ENCODE measurements around the gene GPX8.

Gene GPX8

DNA sequence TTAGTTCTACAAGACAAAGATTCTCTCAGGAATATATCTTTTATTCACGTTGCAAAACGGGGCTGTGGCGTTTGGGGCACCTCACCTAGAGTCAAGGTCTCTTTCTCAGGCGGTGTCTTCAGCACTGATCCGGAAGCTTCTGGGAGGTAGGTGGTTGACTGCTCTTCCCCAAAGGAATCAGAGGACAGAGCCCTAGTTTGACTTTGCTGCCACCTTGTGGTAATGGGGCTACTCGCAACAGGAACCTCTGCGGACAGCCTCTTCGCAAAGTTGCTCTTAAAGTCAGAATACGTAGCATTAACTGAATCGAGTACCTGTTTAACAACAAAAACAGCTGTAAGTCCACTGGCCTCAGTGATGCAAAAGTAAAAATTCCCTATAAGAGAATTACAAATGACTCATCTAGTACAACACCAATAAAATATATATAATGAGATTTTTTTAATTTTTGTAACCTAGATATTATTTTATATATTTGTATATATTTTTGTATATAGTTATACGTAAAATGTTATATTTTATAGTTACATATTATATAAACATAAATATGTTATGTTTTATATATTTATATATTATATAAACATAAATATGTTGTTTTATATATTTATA lies 13.3 kb upstream of the GPX8 start:
- Histone ChIP-seq H3K36me3 (no peaks in the 10 kb centered on the region), H3K4me3 (ENCODE audit: low read depth, low read length) (no peak overlapping the region), H3K4me1 (no peaks in the 10 kb centered on the region), H3K9me3 (no peaks in the 10 kb centered on the region), H3K27me3 (peaks cover 13% of the 10 kb centered on the region)
- DNase-seq, result peak; percentile 77
- TF ChIP-seq CTCF (IDR thresholded peaks at IDR 0.05; ENCODE audit: low read depth, low read length), result peak; percentile 99

- peaks cover 19% of the 10 kb centered on the region for H3K27me3 ChIP-seq
- H3K9me3 ChIP-seq, result no peaks in the 10 kb centered on the region
- no peaks in the 10 kb centered on the region for H3K4me1 ChIP-seq
- no peaks in the 10 kb centered on the region for H3K36me3 ChIP-seq
- no peak for TF ChIP-seq CTCF (IDR thresholded peaks at IDR 0.05; ENCODE audit: low read depth, low read length)
- no peak for DNase-seq
- no peak overlapping the region for H3K4me3 ChIP-seq (ENCODE audit: low read depth, low read length)
Measured at GRCh38 chr5:55149308-55149795, 10.6 kb upstream of the GPX8 start.

- Histone ChIP-seq H3K9me3 (no peaks in the 10 kb centered on the region), H3K4me3 (ENCODE audit: low read depth, low read length) (no peak overlapping the region), H3K4me1 (no peaks in the 10 kb centered on the region), H3K27me3 (peaks cover 43% of the 10 kb centered on the region), H3K36me3 (no peaks in the 10 kb centered on the region)
- TF ChIP-seq CTCF (IDR thresholded peaks at IDR 0.05; ENCODE audit: low read depth, low read length), result no peak
- DNase-seq, result no peak
Measured at GRCh38 chr5:55151923-55152842, 7.8 kb upstream of the GPX8 start.

DNA sequence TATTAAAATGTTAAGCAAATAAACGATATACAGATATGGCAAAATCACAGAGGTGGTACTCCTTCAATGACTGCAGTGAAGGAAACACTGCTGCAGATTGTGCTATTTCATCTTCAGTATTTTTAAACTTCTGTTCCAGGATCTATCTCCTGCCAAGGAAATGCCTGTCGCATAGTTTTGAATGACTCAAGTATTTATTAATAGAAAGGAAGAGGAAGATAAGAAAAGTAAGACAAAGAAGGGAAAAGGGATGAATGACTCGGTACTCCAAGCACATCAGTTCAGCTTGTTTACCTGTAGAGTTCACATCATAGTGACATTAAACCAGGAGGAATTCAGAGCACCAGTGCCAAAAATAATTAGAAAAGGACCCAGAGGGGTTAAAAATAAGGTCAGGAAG lies 5.1 kb upstream of the GPX8 start:
- no peaks in the 10 kb centered on the region for H3K4me1 ChIP-seq
- H3K36me3 ChIP-seq, result no peaks in the 10 kb centered on the region
- H3K9me3 ChIP-seq, result no peaks in the 10 kb centered on the region
- no peak overlapping the region for H3K4me3 ChIP-seq (ENCODE audit: low read depth, low read length)
- TF ChIP-seq CTCF (IDR thresholded peaks at IDR 0.05; ENCODE audit: low read depth, low read length), result no peak
- DNase-seq, result no peak
- peaks cover 62% of the 10 kb centered on the region for H3K27me3 ChIP-seq

GRCh38 chr5:55160493-55161209 lies 680 bp downstream of the GPX8 start:
- Histone ChIP-seq H3K36me3 (no peaks in the 10 kb centered on the region), H3K4me3 (ENCODE audit: low read depth, low read length) (no peak overlapping the region), H3K4me1 (no peaks in the 10 kb centered on the region), H3K9me3 (no peaks in the 10 kb centered on the region), H3K27me3 (peaks cover 92% of the 10 kb centered on the region)
- DNase-seq, result no peak
- no peak for TF ChIP-seq CTCF (IDR thresholded peaks at IDR 0.05; ENCODE audit: low read depth, low read length)
